ENCODE measurements around the gene RNASE12. TPM values are rescaled to one million over a fixed set of nuclear protein-coding genes. Genes with fewer than 3 reads are reported as not detected.
"Not testable (repeated sequence)": the region's sequence is repeated elsewhere in the genome, so short reads cannot be mapped to it uniquely, and the experiment has no call there.

The RNASE12 gene
- total RNA-seq, 1 experiment from 2014 or later = not detected

- no peak overlapping the region for H3K4me2 ChIP-seq (ENCODE audit: low read length)
- no peak overlapping the region for H3K9ac ChIP-seq (ENCODE audit: low read length)
- DNase-seq (ENCODE audit: low read depth, low spot score) (no peak), ATAC-seq (no peak)
- no peaks in the 10 kb centered on the region for H3K9me2 ChIP-seq (ENCODE audit: insufficient read depth)
- H3K4me3 ChIP-seq (replicated peaks in 1 of 2; ENCODE audit: low read depth in 1 of 2, low read length in 2 of 2) = no peak overlapping the region
- ChIA-PET CTCF (no interaction called here), POLR2A (no interaction called here), RAD21 (ENCODE audit: low non-redundant PET in 1 of 2, low total read pairs in 2 of 2, uncharacterized antibody in 2 of 2, unreplicated experiment in 2 of 2) (no interaction called here)
- no peaks in the 10 kb centered on the region for H3K36me3 ChIP-seq (ENCODE audit: control insufficient read depth in 1 of 2, insufficient read depth in 2 of 2, low read length in 2 of 2)
- H4K20me1 ChIP-seq (ENCODE audit: insufficient read depth) = no peaks in the 10 kb centered on the region
- no peak for TF ChIP-seq REST (IDR thresholded peaks at IDR 0.05; ENCODE audit: low read depth)
- no peak for TF ChIP-seq CEBPB (IDR thresholded peaks at IDR 0.05; ENCODE audit: low read depth)
- no peak for TF ChIP-seq JUND (IDR thresholded peaks at IDR 0.05)
- TF ChIP-seq ZFX (IDR thresholded peaks at IDR 0.05) = no peak
- TF ChIP-seq CBX3 (IDR thresholded peaks at IDR 0.05; ENCODE audit: low read depth) = no peak
- intact Hi-C loops (cut with micrococcal nuclease) = no loop called here
- H3K79me2 ChIP-seq (ENCODE audit: insufficient read depth, low read length) = no peaks in the 10 kb centered on the region
- no TSS peak for BruUV-seq (replicated peaks)
- no peaks in the 10 kb centered on the region for H3K4me1 ChIP-seq (ENCODE audit: control insufficient read depth in 1 of 2, insufficient read depth in 2 of 2, low read length in 2 of 2)
- H3K27me3 ChIP-seq (ENCODE audit: insufficient read depth, low read length) = no peaks in the 10 kb centered on the region
- H3K9me3 ChIP-seq (ENCODE audit: control insufficient read depth in 1 of 2, insufficient read depth in 1 of 2, low read depth in 1 of 2, low read length in 2 of 2) = no peaks in the 10 kb centered on the region
- H2AFZ ChIP-seq (ENCODE audit: low read depth, low read length, poor library complexity, severe bottlenecking) = no peak overlapping the region
- no peak overlapping the region for H3K27ac ChIP-seq (ENCODE audit: low read depth, low read length)
These were observed 22.1 kb downstream of the RNASE12 start for GRCh38 chr14:20569066-20569465.

DNA sequence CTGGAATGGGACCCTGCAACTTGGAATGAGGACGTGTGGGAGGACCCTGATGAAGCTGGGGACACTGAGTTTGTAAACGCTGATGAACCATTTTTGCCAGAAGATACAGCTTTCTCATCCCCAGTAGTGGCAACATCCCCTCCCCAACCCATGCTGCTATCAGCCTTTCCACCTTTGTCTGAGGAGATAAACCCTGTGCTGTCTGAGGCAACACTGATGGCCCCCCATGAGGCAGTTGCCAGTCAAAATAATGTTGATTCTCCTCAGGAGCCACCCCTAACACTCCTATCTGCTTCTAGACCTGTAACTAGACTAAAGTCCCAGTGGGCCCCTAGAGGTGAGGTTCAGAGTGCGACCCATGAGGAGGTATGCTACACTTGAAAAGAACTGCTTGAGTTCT lies 22.8 kb downstream of the RNASE12 start:
- Histone ChIP-seq H2AFZ (ENCODE audit: low read depth, low read length, poor library complexity, severe bottlenecking) (no peak overlapping the region), H3K9ac (ENCODE audit: low read length) (no peak overlapping the region), H3K4me2 (ENCODE audit: low read length) (no peak overlapping the region), H3K9me3 (ENCODE audit: control insufficient read depth in 1 of 2, insufficient read depth in 1 of 2, low read depth in 1 of 2, low read length in 2 of 2) (no peaks in the 10 kb centered on the region), H3K9me2 (ENCODE audit: insufficient read depth) (no peaks in the 10 kb centered on the region), H3K4me3 (replicated peaks in 1 of 2; ENCODE audit: low read depth in 1 of 2, low read length in 2 of 2) (no peak overlapping the region), H3K36me3 (ENCODE audit: control insufficient read depth in 1 of 2, insufficient read depth in 2 of 2, low read length in 2 of 2) (no peaks in the 10 kb centered on the region), H3K27me3 (ENCODE audit: insufficient read depth, low read length) (no peaks in the 10 kb centered on the region), H4K20me1 (ENCODE audit: insufficient read depth) (no peaks in the 10 kb centered on the region), H3K79me2 (ENCODE audit: insufficient read depth, low read length) (no peaks in the 10 kb centered on the region), H3K27ac (ENCODE audit: low read depth, low read length) (no peak overlapping the region), H3K4me1 (ENCODE audit: control insufficient read depth in 1 of 2, insufficient read depth in 2 of 2, low read length in 2 of 2) (no peaks in the 10 kb centered on the region)
- ChIA-PET POLR2A (no interaction called here), RAD21 (ENCODE audit: low non-redundant PET in 1 of 2, low total read pairs in 2 of 2, uncharacterized antibody in 2 of 2, unreplicated experiment in 2 of 2) (no interaction called here), CTCF (no interaction called here)
- ATAC-seq = no peak
- BruUV-seq (replicated peaks) = no TSS peak
- DNase-seq (ENCODE audit: low read depth, low spot score) = no peak
- intact Hi-C loops (cut with micrococcal nuclease) = no loop called here
- TF ChIP-seq TCF7L2 (IDR thresholded peaks at IDR 0.05; ENCODE audit: borderline replicate concordance, extremely low read depth, insufficient read depth, insufficient read length) (no peak), SRF (IDR thresholded peaks at IDR 0.05; ENCODE audit: low read depth) (no peak), POLR2A (IDR thresholded peaks at IDR 0.05; ENCODE audit: borderline replicate concordance, extremely low read depth, insufficient read depth, insufficient read length) (no peak), EGR1 (IDR thresholded peaks at IDR 0.05; ENCODE audit: low read depth) (no peak), CEBPB (IDR thresholded peaks at IDR 0.05; ENCODE audit: low read depth) (no peak), EZH2 (IDR thresholded peaks at IDR 0.05) (no peak), CBX3 (IDR thresholded peaks at IDR 0.05; ENCODE audit: low read depth) (no peak), ZFX (IDR thresholded peaks at IDR 0.05) (no peak)

GRCh38 chr14:20567199-20567598 lies 24.0 kb downstream of the RNASE12 start:
- H4K20me1 ChIP-seq (ENCODE audit: insufficient read depth); CTCF ChIA-PET; H3K9me3 ChIP-seq (ENCODE audit: control insufficient read depth in 1 of 2, insufficient read depth in 1 of 2, low read depth in 1 of 2, low read length in 2 of 2); H3K27me3 ChIP-seq (ENCODE audit: insufficient read depth, low read length); RAD21 ChIA-PET (ENCODE audit: low non-redundant PET in 1 of 2, low total read pairs in 2 of 2, uncharacterized antibody in 2 of 2, unreplicated experiment in 2 of 2); BruUV-seq (replicated peaks); H3K4me2 ChIP-seq (ENCODE audit: low read length); H3K4me3 ChIP-seq (replicated peaks in 1 of 2; ENCODE audit: low read depth in 1 of 2, low read length in 2 of 2); H3K79me2 ChIP-seq (ENCODE audit: insufficient read depth, low read length); H3K4me1 ChIP-seq (ENCODE audit: control insufficient read depth in 1 of 2, insufficient read depth in 2 of 2, low read length in 2 of 2); intact Hi-C loops (cut with micrococcal nuclease); H3K36me3 ChIP-seq (ENCODE audit: control insufficient read depth in 1 of 2, insufficient read depth in 2 of 2, low read length in 2 of 2); H3K9ac ChIP-seq (ENCODE audit: low read length); ATAC-seq; H3K27ac ChIP-seq (ENCODE audit: low read depth, low read length); H2AFZ ChIP-seq (ENCODE audit: low read depth, low read length, poor library complexity, severe bottlenecking); DNase-seq (ENCODE audit: low read depth, low spot score); H3K9me2 ChIP-seq (ENCODE audit: insufficient read depth); POLR2A ChIA-PET: not testable (repeated sequence)

All from HCT116 (cell line).